NCI-H1436 (cell line): ENCODE measurements around the gene PDE9A.

Source experiments
- DNase-seq: peaks from one replicate; lab custom pipeline; 2025; lab: John Stamatoyannopoulos, UW

The PDE9A gene

GRCh38 chr21:42672699-42673458, 19.5 kb downstream of the PDE9A start:
- DNase-seq = no peak

- no peak for DNase-seq
Measured at GRCh38 chr21:42673633-42674328, 20.4 kb downstream of the PDE9A start.

- peak; percentile 76 for DNase-seq
Measured at GRCh38 chr21:42674351-42674940, 21.0 kb downstream of the PDE9A start.

- no peak for DNase-seq
Measured at GRCh38 chr21:42675403-42675802, 22.0 kb downstream of the PDE9A start.

GRCh38 chr21:42676808-42677207, 23.4 kb downstream of the PDE9A start:
- DNase-seq = no peak

GRCh38 chr21:42677339-42678321, 24.2 kb downstream of the PDE9A start:
- no peak for DNase-seq

DNA sequence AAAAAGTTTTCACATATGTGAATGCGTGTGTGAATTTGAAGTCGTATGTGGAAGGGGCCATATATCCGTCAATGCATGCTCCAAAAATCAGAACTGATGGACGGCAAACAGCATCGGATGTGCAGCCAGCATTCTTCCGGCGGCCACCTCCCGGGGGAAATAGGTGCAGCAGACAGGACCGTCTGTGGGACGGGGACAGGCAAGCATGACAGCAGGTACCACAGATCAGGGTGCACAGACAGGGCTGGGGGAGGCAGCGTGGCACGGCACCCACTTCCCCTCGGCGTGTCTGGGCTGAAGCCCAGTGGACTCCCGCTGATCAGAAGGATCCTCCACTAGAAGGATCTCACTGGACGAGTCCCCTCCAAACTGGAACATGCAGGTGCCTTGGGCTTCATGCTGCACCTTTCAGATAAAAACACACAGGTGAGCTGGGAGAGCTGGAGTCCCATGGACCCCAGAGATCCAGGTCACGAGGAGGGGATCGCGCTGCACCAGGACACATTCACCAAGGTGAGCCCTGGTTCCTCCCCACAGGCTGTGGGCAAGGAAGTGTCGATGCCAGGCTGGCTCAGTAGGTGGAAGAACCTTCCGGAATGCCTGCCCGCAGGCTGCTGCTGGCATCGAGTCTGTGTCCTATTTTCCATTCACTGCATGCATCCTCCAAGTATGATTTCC, 25.3 kb downstream of the PDE9A start:
- DNase-seq = no peak

DNA sequence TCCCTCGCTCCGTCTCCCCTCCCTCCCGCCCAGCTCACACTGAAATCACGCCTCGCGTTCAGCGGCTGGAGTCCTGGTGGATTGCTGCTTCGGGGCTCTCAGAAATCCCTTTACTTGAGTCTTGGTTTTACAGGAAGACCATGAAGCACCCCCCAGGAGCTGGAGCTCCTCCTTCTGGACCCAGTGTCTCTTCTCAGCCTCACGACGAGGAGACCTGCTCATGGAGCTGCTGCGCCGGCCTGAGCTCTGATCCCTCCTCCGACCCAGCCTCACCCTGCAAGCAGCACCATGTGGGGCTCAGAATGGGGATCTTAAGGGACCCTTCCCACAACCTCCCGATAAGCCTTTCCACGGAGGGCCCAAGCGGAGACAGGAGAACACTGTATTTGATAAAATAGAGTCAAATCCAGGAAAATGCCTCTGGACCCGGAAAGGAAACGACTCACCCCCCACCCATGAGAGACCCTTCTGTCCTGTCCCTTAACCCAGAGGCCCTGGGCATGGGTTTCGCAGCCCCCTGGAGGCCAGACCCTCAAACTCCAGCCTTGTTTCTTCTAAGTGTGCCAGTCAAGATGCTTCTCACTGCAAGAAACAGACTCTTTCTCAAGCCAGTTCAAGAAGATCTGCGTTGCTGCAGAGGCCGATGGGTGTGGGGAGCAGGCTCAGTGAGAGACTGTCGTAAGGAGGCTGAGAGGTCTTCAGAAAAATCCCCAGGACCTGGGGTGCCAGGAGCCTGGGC, 26.1 kb downstream of the PDE9A start:
- DNase-seq = no peak

DNA sequence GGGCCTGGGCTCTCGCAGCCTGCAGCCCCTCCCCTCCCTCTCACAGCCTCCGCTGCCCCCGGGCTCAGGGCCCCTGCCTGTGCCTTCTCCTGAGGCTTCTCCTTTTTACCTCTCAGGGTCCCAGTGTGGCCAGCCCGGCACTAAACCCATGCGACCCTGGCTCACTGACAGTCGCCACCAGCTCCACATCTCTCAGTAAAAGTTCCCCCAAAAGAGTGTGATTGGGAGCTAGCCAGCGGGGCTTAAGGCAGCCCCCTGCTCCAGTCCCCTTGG, 26.6 kb downstream of the PDE9A start:
- no peak for DNase-seq

DNA sequence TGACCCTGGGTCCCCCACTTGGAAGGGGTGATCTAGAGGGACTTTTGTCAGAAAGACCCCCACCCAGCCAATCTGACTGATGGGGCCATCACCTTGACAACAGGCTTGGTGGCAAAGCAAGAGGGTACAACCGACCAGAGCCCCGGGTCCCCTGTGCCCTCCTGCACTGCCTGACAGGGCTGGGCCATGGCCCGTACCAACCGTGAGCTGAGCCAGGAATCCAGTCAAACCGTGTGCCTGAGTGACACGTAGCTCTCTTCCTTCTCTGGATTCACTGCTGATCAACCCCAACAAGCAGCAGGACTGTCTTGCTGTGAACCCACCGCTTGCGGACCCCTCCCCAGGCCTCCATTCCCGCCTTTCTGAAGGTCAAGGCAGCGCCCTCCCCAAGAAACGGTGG, 27.0 kb downstream of the PDE9A start:
- DNase-seq = no peak

- DNase-seq = no peak
Measured at GRCh38 chr21:42681296-42682206, 28.1 kb downstream of the PDE9A start.

GRCh38 chr21:42682661-42683210, 29.3 kb downstream of the PDE9A start:
- no peak for DNase-seq

- no peak for DNase-seq
Measured at GRCh38 chr21:42683371-42684108, 30.1 kb downstream of the PDE9A start.

- no peak for DNase-seq
Measured at GRCh38 chr21:42684109-42684916, 30.9 kb downstream of the PDE9A start.

GRCh38 chr21:42685036-42685435, 31.6 kb downstream of the PDE9A start:
- no peak for DNase-seq

GRCh38 chr21:42685954-42686500, 32.6 kb downstream of the PDE9A start:
- DNase-seq = no peak

DNA sequence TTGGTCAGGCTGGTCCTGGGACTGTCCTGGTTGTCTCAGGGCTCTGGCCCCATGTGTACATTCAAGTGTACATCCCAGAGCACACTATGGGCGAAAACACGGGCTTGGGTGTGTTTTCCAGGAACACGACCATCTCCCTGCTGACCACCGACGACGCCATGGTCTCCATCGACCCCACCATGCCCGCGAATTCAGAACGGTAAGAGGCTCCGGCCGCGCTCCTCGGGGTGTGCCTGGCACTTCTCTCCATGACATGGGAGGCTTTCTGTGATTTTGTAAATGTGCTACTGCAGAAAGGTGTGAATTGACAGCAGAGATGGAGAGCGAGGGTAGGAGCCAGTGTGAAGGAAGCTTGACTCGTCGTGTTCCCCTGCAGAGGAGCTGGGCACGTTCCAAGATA, 34.4 kb downstream of the PDE9A start:
- DNase-seq = no peak
